ENCODE measurements around the gene TENM4. TPM values are rescaled to one million over a fixed set of nuclear protein-coding genes. Genes with fewer than 3 reads are reported as not detected.
"Not testable (repeated sequence)": the region's sequence is repeated elsewhere in the genome, so short reads cannot be mapped to it uniquely, and the experiment has no call there.

The TENM4 gene
- total and polyA plus RNA-seq, 4 donors = 24.8 to 70.5 (median 38.1) TPM

DNA sequence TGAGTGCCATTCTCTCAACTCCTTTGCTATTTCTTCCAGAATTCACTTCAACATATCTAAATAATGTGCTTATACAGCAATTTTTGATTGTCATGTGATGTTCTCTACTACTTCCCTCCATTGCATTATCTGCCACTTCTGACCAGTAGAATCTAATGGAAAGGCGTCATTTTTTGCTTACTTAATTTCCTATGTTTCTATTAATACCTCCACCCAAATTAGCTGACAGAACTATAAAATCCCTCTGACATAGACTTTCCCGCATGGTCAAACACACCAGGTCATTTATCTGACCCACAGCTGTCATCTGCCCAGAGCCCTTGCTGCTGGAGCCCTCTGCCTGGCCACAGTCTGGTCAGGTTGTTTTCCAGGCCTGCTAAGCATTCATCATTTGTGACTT is 607.6 kb downstream of the TENM4 start:
- 97% methylated on average over 2 of the region's 2 CpGs for WGBS (ENCODE audit: insufficient coverage)
- DNase-seq (ENCODE audit: low read depth in 4 of 6, low spot score in 6 of 6) = no peak
- no peak overlapping the region for H3K27ac ChIP-seq (ENCODE audit: low read depth, low read length)
- no peak overlapping the region for H3K4me3 ChIP-seq (ENCODE audit: low read depth, low read length)
- H3K36me3 ChIP-seq (ENCODE audit: control insufficient read depth, insufficient read depth, low read length) = peaks cover 7% of the 10 kb centered on the region
- H3K27me3 ChIP-seq (ENCODE audit: control insufficient read depth, insufficient read depth, low read length) = no peaks in the 10 kb centered on the region
- no peaks in the 10 kb centered on the region for H3K9me3 ChIP-seq (ENCODE audit: control insufficient read depth, insufficient read depth, low read length)
- H3K4me1 ChIP-seq (ENCODE audit: control insufficient read depth, insufficient read depth, low read length) = peaks cover 6% of the 10 kb centered on the region

DNA sequence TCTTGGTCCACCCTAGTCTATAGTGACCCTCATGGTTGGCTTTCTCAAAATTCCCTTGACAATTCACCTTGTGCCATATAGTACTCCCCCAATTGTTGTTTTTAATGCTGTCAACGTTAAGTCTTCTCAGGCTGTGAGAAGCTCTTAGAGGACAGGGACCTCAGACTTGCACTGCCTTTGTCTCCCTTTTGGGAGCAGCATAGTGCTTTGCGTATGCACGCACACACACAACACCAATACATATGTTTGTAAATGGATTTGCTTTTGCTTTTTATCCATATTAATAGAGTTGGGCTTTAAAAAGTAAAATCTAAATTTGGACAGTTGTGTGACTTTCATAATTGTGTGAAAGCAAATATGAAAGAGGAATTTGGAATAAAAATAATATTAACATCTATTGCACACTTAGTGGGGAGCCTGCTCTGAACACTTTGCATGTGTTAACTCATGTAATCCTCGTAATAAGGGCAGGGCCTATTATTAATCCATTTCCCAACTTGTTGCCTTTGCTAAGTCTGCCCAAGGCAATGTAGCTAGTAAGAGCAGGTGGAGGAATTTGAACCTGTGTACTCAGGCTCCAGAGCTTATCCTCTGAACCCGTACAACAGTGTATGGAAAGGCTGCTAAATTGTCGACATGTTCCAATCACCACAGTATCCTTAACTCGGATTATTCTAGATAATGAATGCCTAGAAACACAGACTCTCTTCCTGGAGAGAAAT is 608.4 kb downstream of the TENM4 start:
- Histone ChIP-seq H3K4me3 (ENCODE audit: low read depth, low read length) (no peak overlapping the region), H3K27ac (ENCODE audit: low read depth, low read length) (no peak overlapping the region), H3K9me3 (ENCODE audit: control insufficient read depth, insufficient read depth, low read length) (no peaks in the 10 kb centered on the region), H3K4me1 (ENCODE audit: control insufficient read depth, insufficient read depth, low read length) (peaks cover 6% of the 10 kb centered on the region), H3K27me3 (ENCODE audit: control insufficient read depth, insufficient read depth, low read length) (no peaks in the 10 kb centered on the region), H3K36me3 (ENCODE audit: control insufficient read depth, insufficient read depth, low read length) (peaks cover 7% of the 10 kb centered on the region)
- DNase-seq (ENCODE audit: low read depth in 4 of 6, low spot score in 6 of 6) = peak in 1 of 6 donors; percentile 28
- no CpG with 5 or more reads among the region's 7 CpGs for WGBS (ENCODE audit: insufficient coverage)

DNA sequence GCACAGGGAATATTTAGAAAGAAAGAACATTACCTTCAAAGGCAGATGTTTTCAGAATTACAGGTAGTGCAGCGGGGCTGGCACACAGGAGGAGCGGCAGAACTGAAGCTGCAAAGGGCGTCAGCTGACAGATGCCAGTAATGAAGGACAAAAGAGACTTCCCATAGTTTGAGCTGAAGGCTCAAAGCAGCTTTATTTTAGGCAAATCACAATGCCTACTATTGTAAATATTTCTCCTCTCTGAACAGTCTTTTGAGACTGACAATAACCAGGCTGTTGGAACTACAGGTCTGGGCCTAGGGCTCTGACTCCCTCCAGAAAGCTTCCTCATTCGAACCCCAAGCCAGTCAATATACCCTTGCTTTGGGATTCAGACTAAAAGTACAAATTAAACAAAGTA is 609.3 kb downstream of the TENM4 start:
- Histone ChIP-seq H3K4me3 (ENCODE audit: low read depth, low read length) (no peak overlapping the region), H3K9me3 (ENCODE audit: control insufficient read depth, insufficient read depth, low read length) (no peaks in the 10 kb centered on the region), H3K36me3 (ENCODE audit: control insufficient read depth, insufficient read depth, low read length) (peaks cover 7% of the 10 kb centered on the region), H3K27ac (ENCODE audit: low read depth, low read length) (no peak overlapping the region), H3K27me3 (ENCODE audit: control insufficient read depth, insufficient read depth, low read length) (no peaks in the 10 kb centered on the region), H3K4me1 (ENCODE audit: control insufficient read depth, insufficient read depth, low read length) (peaks cover 6% of the 10 kb centered on the region)
- 92% methylated on average over 3 of the region's 4 CpGs for WGBS (ENCODE audit: insufficient coverage)
- DNase-seq (ENCODE audit: low read depth in 4 of 6, low spot score in 6 of 6) = no peak

DNA sequence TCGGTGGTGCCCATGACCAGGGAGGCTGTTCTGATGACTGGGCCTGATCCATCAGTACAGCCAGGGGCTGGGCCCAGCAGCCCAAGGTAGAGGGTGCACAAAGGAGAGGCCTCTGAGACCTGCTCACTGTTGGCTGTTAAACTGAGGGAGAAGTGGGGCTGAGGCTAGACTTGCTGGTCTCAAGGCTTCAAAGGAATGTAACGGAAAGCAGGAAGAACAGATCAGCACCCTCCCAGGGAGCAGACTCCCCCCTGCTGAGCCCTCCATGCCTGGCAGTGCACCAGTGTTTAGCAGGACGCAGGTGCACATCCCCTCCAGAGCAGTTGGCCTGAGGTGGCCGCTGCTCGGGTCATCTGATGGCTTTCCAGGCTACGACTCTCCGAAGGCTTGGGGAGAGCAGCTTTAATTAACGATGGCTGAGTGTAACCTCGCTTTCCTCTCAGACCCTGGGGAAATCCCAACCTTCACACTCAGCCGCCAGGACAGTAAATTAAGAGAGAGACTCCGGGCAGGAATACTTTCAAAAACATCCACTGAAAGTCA is 610.5 kb downstream of the TENM4 start:
- H3K36me3 ChIP-seq (ENCODE audit: control insufficient read depth, insufficient read depth, low read length) = peaks cover 7% of the 10 kb centered on the region
- peaks cover 11% of the 10 kb centered on the region for H3K4me1 ChIP-seq (ENCODE audit: control insufficient read depth, insufficient read depth, low read length)
- 56% methylated on average over 10 of the region's 11 CpGs for WGBS (ENCODE audit: insufficient coverage)
- H3K27me3 ChIP-seq (ENCODE audit: control insufficient read depth, insufficient read depth, low read length) = no peaks in the 10 kb centered on the region
- no peak for DNase-seq (ENCODE audit: low read depth in 4 of 6, low spot score in 6 of 6)
- H3K9me3 ChIP-seq (ENCODE audit: control insufficient read depth, insufficient read depth, low read length) = no peaks in the 10 kb centered on the region
- no peak overlapping the region for H3K4me3 ChIP-seq (ENCODE audit: low read depth, low read length)
- H3K27ac ChIP-seq (ENCODE audit: low read depth, low read length) = no peak overlapping the region

DNA sequence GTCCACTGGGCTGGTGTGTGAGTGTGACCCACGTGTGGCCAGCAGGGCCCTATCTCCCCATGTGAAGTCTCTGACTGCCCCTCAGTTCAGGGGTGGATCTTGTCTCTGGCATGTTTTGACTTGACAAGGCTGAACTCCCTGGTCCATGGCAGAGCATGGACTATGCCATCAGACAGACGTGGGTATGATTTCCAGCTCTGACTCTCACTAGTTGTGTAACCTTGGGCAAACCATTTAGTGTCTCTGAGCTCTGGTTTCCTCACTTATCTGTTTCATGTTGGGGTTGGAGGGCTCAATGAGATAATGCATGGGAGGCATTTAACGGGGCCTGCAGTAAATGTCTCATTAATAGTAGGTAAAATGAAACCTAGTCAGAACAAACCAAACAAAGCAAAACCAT is 611.7 kb downstream of the TENM4 start:
- Histone ChIP-seq H3K27me3 (ENCODE audit: control insufficient read depth, insufficient read depth, low read length) (no peaks in the 10 kb centered on the region), H3K4me3 (ENCODE audit: low read depth, low read length) (no peak overlapping the region), H3K9me3 (ENCODE audit: control insufficient read depth, insufficient read depth, low read length) (no peaks in the 10 kb centered on the region), H3K4me1 (ENCODE audit: control insufficient read depth, insufficient read depth, low read length) (peaks cover 11% of the 10 kb centered on the region), H3K36me3 (ENCODE audit: control insufficient read depth, insufficient read depth, low read length) (peaks cover 7% of the 10 kb centered on the region), H3K27ac (ENCODE audit: low read depth, low read length) (no peak overlapping the region)
- no peak for DNase-seq (ENCODE audit: low read depth in 4 of 6, low spot score in 6 of 6)
- 80% methylated on average over 2 of the region's 3 CpGs for WGBS (ENCODE audit: insufficient coverage)

DNA sequence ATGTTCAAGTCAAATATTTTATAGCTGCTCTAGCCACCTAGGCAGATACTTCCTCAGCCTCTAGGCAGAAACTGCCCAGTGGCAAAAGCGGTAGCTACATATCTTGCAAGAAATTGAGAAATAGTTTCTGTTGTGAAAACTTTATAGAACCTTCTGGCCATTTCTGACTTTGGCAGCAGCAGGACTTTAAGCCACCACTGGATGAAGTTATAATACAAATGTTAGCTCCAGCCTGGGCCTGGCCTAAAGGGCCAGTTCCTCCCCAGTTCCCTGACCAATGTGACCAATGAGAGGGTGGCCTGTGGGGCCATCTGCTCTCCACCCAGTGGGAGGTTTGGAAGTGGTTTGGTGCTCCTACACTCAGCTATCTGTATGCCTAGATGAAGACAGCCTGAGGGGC is 612.2 kb downstream of the TENM4 start:
- Histone ChIP-seq H3K4me1 (ENCODE audit: control insufficient read depth, insufficient read depth, low read length) (peaks cover 11% of the 10 kb centered on the region), H3K4me3 (ENCODE audit: low read depth, low read length) (no peak overlapping the region), H3K36me3 (ENCODE audit: control insufficient read depth, insufficient read depth, low read length) (peaks cover 7% of the 10 kb centered on the region), H3K27me3 (ENCODE audit: control insufficient read depth, insufficient read depth, low read length) (no peaks in the 10 kb centered on the region), H3K9me3 (ENCODE audit: control insufficient read depth, insufficient read depth, low read length) (no peaks in the 10 kb centered on the region), H3K27ac (ENCODE audit: low read depth, low read length) (no peak overlapping the region)
- no peak for DNase-seq (ENCODE audit: low read depth in 4 of 6, low spot score in 6 of 6)
- no CpG with 5 or more reads among the region's 1 CpG for WGBS (ENCODE audit: insufficient coverage)

DNA sequence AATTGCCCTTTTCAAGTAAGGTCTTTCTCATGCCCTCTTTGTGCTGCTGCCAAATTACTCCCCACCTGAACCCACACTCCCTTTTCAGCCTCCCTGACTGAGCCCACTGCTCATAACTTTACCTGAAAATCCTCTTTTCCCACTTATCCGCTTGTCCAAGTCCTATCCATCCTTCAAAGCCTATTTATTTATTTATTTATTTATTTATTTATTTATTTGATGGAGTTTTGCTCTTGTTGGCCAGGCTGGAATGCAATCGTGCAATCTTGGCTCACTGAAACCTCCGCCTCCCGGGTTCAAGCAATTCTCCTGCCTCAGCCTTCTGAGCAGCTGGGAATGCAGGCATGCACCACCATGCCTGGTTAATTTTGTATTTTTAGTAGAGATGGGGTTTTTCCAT is 613.5 kb downstream of the TENM4 start:
- 91% methylated on average over 3 of the region's 4 CpGs for WGBS (ENCODE audit: insufficient coverage)

DNA sequence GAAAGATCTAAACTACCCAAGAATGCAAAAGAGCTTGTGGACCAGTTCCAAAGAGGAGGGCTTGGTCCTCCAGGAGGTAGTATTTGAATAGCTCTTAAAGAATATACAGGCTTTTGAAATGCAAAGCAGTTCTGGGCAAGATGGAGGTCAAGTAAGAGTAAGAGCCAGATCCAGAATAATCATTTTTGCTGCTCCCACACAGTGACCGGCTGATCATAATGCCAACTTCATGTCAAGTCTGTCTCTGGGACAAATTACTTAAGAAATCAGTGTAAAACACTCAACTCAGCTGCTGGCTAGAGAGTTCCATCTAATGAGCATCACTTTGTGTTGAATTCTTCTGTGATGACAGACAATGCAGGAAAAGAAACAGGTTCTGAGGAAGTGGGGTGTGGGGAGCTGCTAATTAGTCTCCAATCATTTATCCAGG is 615.2 kb downstream of the TENM4 start:
- Histone ChIP-seq H3K4me3 (ENCODE audit: low read depth, low read length) (no peak overlapping the region), H3K4me1 (ENCODE audit: control insufficient read depth, insufficient read depth, low read length) (peaks cover 24% of the 10 kb centered on the region), H3K27me3 (ENCODE audit: control insufficient read depth, insufficient read depth, low read length) (no peaks in the 10 kb centered on the region), H3K9me3 (ENCODE audit: control insufficient read depth, insufficient read depth, low read length) (no peaks in the 10 kb centered on the region), H3K36me3 (ENCODE audit: control insufficient read depth, insufficient read depth, low read length) (peaks cover 9% of the 10 kb centered on the region), H3K27ac (ENCODE audit: low read depth, low read length) (no peak overlapping the region)
- peak; percentile 49 to 94 (median 72) for DNase-seq (ENCODE audit: low read depth in 4 of 6, low spot score in 6 of 6)
- WGBS (ENCODE audit: insufficient coverage) = 23% methylated on average over 1 of the region's 1 CpG

More for the DNA sequence above, 613.5 kb downstream of the TENM4 start:
- H3K27ac ChIP-seq (ENCODE audit: low read depth, low read length); H3K27me3 ChIP-seq (ENCODE audit: control insufficient read depth, insufficient read depth, low read length); H3K4me3 ChIP-seq (ENCODE audit: low read depth, low read length); H3K9me3 ChIP-seq (ENCODE audit: control insufficient read depth, insufficient read depth, low read length); DNase-seq (ENCODE audit: low read depth in 4 of 6, low spot score in 6 of 6): not testable (repeated sequence)
- H3K4me1 ChIP-seq (ENCODE audit: control insufficient read depth, insufficient read depth, low read length) = peaks cover 21% of the 10 kb centered on the region
- peaks cover 12% of the 10 kb centered on the region for H3K36me3 ChIP-seq (ENCODE audit: control insufficient read depth, insufficient read depth, low read length)

DNA sequence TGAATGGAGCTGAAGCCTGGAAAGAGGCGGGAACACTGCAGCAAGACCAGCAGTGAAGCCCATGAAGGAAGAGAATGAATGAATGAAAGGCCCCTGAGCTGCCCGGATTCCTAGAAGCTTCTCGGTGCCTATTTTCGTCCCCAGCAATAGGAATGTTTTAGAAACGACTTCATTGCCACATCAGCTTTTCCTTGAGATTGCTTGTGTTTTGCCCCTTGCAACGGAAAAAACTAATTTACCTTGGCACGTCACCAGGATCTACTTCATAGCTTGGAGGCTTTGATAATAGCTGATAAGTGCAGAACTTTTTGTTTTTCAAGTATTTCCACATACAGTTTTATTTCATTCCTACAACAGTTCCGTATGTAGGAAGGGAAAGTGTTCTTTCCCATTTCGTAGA is 617.2 kb downstream of the TENM4 start:
- no peak overlapping the region for H3K27ac ChIP-seq (ENCODE audit: low read depth, low read length)
- WGBS (ENCODE audit: insufficient coverage) = 86% methylated on average over 5 of the region's 9 CpGs

DNA sequence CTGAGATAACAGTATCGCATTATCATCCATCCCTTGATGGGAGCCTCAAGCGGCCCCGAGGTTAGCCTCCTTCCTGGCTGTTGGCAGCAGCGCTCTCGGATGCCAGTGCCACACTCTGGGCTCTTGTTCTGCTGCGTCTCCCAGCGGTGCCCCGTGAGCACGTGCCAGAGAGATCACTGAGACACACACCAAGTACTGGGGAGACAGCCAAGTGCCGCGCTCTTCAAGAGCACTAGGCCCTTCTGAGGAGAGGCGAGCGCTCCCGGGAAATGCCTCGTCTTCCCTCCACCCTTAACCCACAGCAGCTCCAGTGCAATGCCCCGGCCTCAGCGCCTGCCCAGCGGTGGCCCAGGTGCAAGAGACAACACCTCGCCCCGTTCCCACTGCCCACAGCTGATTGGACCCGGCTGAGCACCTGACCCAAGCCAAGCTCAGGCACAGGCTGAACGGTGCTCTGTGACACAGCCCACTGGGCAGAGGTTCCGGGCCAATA is 617.9 kb downstream of the TENM4 start:
- H3K4me1 ChIP-seq (ENCODE audit: control insufficient read depth, insufficient read depth, low read length) = peaks cover 23% of the 10 kb centered on the region
- H3K9me3 ChIP-seq (ENCODE audit: control insufficient read depth, insufficient read depth, low read length) = no peaks in the 10 kb centered on the region
- H3K4me3 ChIP-seq (ENCODE audit: low read depth, low read length) = no peak overlapping the region
- WGBS (ENCODE audit: insufficient coverage) = 77% methylated on average over 22 of the region's 23 CpGs
- H3K27ac ChIP-seq (ENCODE audit: low read depth, low read length) = no peak overlapping the region
- H3K36me3 ChIP-seq (ENCODE audit: control insufficient read depth, insufficient read depth, low read length) = peaks cover 6% of the 10 kb centered on the region
- DNase-seq (ENCODE audit: low read depth in 4 of 6, low spot score in 6 of 6) = peak in 2 of 6 donors; percentile 55 to 61
- no peaks in the 10 kb centered on the region for H3K27me3 ChIP-seq (ENCODE audit: control insufficient read depth, insufficient read depth, low read length)

More for the DNA sequence above, 617.2 kb downstream of the TENM4 start:
- Histone ChIP-seq H3K36me3 (ENCODE audit: control insufficient read depth, insufficient read depth, low read length) (peaks cover 6% of the 10 kb centered on the region), H3K4me3 (ENCODE audit: low read depth, low read length) (no peak overlapping the region), H3K9me3 (ENCODE audit: control insufficient read depth, insufficient read depth, low read length) (no peaks in the 10 kb centered on the region), H3K27me3 (ENCODE audit: control insufficient read depth, insufficient read depth, low read length) (no peaks in the 10 kb centered on the region), H3K4me1 (ENCODE audit: control insufficient read depth, insufficient read depth, low read length) (peaks cover 23% of the 10 kb centered on the region)
- no peak for DNase-seq (ENCODE audit: low read depth in 4 of 6, low spot score in 6 of 6)
